Activated CD4-positive, alpha-beta T cell treated with anti-CD3 and anti-CD28 coated beads, Interleukin-2, amount 50 U/mL, for 4 hours (primary cell): ENCODE data around the gene KAZN.

Experiments used
- DNase-seq, 2 experiments: peaks; one replicate each; pipeline ENCODE4 v3.0.0-alpha.2; 2020

KAZN gene

DNA sequence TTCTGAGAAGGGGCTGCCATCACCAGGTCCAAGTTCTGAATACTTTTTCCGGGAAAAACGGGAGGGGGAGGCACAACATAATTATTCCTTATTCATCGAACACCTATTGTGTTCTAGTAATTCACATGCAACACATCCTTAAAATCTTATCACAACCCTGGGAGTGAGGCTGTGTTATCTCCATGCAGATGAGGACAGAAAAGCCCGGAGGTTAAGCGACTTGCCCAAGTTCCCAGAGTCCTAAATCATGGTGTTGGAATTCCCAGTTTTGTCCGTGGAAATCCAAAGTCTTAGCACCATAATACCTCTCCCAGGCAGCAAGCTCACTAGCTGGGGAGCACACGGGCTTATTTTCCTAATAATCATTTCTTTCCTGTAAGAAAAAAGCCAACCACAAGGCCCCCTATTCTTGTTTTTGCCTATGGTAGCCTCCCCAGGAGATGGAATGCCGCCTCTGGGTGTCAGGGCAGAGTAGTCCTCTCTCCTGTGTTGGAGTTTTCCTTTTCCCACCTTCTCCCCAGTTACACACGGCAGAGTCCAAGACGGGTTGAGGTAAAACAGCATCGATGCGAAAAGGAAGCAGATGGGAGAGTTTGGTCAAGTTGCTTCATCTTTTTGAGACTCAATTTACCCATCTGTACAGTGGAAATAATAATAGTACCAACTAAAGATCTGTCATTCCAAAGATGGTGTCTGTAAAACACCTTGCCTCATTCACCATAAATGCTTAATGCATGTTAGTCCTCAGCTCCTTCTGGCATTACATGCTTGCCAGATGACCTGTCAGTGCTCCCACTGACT lies 327.1 kb downstream of the KAZN start:
- DNase-seq = no peak

- DNase-seq = no peak
Measured at GRCh38 chr1:14926229-14926628, 327.7 kb downstream of the KAZN start.

DNA sequence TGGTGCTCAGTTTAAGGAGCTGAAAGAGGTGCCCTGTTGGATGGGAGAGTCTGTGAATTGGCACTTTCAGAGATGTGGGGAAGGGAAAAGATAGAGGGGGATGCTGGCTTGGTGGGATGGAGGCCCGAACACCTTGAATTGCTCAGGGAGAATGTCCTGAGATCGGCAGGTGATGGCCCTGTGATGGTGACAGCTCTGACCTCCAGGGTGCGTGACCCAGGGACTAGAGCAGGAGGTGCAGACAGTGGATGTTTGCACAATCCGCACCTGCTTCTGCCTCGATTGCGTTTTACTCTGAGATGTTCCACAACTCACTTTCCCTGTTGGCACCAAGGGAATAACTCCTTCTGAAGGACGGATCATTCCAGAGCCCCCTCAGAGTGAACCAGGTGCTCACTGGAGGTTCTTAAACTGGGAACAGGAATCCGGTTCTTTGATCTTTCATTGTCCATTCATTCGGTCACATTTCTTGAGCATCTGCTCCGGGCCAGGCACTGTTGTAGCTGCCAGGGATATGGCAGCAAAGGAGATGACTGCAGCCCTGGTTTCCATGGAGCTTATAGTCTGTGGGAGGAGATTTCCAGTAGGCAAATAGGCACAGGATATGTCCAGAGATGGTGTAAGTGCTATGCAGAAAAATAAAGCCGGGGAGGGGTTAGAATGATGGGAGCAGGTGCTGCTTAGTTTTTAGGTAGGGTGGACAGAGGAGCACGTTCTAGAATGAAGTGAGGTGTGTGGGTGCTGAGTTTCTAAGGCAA lies 328.5 kb downstream of the KAZN start:
- no peak for DNase-seq

DNA sequence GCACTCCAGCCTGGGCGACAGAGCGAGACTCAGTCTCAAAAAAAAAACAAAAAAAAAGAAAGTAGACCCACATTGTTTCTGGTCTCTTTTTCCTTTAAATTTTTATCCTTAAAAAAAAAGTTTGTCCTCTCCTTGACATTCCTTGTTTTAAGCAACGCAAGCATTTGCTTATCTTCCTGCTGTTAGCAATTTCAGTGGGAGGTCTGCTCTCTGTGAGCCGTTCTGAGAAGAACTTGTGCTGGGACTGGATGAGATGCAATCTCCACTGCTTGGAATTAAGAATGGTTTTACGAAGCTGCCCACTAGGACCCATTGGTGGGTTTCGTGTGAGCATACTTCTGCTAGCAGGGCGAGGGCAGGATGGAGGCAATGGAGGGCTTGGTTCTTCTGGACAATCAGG lies 329.9 kb downstream of the KAZN start:
- no peak for DNase-seq

DNA sequence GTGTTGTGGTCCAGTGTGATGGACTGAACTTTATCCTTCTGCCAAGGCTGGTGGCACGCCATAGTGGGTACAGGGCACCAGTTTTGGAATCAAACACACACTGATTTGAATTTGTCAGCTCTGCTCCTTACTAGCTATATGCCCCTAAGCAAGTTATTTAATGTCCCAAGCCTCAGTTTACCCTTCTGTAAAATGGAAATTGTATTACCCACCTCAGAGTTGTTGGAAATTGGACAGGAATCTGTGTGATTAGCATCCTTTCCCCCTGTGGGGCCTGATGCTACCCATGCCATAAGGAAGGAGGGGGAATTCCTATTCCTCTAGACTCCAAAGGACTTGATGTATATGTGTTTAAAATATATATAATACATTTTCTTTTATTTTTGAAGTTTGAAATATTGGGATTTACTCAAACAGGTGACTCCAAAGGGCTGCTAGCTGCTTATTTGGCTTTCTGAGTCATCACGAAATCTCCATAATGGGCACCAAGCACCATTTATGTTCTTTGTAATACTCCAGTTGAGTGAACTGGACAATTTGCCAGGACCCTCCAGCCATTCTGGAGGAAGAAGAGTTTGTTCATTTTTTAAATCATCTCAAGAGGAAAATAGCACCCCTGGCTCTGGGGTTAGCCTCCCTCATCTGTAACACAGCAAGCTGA lies 330.5 kb downstream of the KAZN start:
- DNase-seq = no peak

DNA sequence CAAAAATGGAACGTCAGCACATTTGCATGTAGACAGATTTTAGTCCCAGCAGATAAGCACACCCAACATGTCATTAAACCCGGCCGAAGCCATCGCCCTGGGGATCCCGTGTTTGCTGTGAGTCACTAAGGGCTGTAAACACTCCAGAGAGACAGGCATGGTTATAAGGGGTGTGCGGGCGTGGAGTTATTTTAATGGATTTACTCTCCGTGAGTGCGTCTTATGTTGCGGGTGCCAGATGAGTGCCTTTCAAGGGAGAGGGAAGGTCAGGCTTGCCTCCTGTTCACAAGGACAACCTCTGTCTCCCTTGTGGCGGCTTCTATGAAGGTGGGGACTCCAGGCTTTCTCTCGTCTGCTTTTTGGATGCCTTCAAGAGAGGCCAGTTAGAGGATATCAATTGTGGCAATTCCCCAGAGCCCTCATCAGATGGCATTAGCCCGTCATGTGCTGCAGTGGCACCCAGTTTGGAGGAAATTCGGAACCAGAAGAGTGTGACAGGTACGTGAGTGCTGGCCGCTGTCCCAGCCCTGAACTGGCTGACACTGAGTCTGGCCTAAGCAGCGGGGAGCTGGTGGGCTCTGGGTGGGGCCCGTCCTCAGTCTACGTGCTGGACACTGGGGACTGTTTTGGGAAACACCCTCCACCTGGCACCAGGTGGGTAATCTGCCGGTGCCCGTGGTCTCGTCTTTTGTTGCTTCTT lies 331.2 kb downstream of the KAZN start:
- no peak for DNase-seq

DNA sequence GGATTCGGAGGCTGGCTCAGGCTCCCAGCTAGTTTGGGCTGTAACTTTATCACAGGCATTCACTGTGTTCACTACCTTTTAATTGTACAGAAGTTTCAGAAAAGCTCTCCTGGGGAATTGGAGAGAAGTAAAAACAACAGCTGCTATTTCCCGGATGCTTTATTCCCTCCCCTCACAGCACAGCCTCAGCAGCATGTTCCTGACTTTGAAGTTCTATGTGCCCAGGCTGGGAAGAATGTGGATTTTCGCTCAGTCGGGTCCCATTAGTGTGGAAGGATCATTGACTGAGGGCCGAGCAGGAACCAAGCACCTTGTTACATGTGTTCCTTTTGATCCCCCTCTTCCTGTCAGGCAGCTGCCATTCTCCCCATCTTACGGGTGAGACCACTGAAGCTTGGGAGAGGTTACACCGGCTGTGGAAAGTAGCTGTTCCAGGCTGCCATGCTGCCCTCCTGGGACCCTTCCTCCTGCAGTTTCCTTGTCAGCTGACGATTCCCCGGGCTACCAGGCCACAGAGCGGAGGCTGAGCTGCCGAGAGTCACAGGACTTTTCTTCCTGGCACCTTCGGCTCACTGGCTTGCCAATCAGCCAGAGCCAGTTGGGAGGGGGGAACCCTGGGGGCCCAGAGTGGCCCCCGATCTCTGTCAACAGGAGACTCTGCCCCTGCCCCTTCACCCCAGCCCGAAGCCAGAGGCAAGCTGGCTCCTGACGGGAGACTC lies 331.9 kb downstream of the KAZN start:
- no peak for DNase-seq

DNA sequence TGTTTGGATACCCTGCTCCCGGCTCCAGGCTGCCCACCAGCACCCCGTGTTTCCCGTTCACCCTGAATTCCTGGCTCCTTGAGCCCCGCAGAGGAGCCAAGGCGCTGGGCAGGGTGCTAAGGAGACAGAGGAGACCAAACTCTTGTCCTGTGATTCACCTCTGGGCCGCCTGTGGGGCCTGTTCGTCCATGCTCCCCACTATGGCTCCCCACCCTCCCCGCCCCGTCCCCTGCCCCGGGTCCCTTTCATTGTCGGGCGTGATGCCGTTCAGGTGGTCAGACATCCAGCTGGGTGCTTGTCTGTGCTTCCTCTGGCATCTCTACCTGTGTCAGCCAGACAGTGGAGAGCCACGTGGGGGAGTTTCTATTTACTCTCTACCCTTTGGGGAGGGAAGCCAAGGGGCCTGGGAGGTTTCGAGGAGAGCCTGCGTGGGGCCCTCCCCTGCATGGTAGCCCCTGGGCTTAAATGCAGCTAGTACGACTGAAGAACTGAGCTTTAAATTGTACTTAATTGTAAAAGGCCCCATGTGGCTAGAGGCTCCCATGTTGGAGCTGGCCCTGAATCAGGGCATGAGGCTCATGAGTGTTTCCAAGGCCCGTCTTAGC lies 333.7 kb downstream of the KAZN start:
- no peak for DNase-seq

DNA sequence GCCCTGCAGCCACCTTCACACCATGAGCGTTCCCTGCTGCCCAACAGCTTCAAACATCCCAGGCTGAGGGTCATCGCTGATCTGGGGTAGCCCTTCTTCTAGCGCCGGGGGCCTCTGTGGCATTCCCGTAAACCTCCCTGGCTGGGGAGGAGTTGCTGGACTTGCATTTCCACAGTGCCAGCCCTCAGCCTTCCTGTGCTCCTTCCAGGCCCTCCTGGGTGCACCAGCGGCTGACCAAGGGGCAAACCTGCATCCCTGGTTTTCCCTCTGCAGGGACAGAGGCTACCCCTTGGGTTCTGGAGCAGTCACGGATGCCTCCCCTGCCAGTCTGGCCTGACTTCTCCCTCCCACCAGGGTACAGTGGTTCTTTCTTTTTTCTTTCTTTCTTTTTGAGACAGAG lies 336.4 kb downstream of the KAZN start:
- no peak for DNase-seq

DNA sequence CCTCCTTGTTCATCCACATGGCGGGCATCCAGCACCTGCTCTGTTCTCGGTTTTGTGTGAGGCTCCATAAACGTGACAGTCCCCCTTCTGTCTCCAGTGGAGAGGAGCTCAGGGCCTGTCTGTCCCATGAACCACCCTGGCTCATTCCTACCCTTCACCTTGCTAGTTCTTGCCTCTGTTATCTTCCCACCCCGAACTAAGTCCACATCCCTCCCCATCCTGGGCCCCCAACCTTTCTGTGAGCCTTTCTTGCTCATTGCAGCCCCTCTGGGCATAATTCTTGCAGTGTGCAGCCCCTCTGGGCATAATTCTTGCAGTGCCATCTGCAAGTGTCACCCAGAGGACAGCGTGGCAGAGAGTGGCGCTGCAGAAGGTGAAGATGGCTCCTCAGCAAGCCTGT lies 338.3 kb downstream of the KAZN start:
- DNase-seq = no peak

- no peak for DNase-seq
Measured at GRCh38 chr1:14937288-14937949, 338.9 kb downstream of the KAZN start.

GRCh38 chr1:14939527-14940284 lies 341.2 kb downstream of the KAZN start:
- DNase-seq = no peak

DNA sequence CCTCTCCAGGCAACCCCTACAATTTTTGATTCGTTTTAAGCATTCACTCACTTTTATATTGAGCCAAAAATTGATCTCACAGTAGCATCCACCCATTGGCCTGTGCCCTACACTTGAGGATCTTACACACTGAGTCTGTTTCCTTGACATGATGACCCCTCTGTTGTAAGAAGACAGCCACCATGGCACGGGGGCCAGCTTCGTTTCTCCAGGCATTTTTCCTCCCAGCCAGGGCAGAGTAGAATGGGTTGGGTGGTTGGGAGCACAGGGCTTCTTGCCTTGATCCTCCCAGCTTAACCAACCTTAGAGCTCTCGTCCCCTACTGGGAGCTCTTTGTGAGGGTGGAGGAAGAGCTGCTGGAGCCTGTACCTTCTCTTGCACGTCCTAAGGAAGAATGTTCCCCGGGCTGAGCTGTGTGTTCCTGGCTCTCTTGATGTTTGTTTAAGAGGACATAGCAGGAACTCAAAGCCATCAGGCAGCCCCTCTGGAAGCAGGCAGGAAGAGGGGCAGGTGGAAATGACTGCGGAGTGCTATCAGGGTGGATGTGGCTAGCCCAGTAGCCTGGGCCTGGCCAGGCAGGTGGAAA lies 341.9 kb downstream of the KAZN start:
- no peak for DNase-seq

DNA sequence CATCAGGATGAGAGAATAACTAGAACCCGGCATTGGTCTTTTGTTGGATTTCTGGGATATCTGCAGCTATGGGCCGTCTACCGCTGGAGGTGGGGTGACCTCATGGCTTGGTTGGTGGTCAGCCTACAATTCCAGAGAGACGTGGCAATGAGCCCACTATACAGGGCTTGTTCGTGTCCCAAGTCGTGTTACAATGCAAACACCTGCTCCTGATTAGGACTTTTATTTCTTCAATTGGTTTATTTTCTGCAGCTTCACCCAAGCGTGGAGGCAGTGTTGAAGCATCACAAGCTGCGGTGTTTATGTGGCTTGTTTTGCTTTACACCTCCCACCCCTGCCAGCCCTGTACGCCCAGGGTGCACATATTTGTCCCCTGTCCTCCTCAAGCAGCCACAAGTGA lies 343.4 kb downstream of the KAZN start:
- no peak for DNase-seq

DNA sequence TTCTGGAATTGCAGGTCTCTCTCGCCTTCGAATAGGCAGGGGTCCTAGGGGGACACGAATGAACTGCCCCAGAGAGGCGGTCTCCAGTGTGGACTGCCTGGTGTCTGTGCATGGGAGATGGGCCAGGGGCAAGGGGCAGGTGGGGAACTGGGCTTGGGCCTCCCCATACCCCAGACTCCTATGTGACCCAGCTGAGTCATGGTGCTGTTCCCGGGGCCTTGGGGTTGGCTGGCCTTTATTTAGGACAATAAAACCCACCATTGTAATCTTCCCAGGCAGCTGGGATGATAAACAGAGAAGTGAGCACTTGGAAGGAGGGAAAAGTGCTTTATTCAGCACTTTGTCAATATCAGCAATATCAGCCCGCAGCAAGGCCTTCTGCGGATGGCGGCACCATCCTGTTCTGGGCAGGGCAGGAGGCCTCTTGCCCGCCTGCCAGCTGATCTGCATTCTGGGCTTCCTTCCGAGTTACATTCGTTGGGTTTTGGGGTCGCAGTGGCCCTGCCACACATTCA lies 346.0 kb downstream of the KAZN start:
- no peak for DNase-seq

DNA sequence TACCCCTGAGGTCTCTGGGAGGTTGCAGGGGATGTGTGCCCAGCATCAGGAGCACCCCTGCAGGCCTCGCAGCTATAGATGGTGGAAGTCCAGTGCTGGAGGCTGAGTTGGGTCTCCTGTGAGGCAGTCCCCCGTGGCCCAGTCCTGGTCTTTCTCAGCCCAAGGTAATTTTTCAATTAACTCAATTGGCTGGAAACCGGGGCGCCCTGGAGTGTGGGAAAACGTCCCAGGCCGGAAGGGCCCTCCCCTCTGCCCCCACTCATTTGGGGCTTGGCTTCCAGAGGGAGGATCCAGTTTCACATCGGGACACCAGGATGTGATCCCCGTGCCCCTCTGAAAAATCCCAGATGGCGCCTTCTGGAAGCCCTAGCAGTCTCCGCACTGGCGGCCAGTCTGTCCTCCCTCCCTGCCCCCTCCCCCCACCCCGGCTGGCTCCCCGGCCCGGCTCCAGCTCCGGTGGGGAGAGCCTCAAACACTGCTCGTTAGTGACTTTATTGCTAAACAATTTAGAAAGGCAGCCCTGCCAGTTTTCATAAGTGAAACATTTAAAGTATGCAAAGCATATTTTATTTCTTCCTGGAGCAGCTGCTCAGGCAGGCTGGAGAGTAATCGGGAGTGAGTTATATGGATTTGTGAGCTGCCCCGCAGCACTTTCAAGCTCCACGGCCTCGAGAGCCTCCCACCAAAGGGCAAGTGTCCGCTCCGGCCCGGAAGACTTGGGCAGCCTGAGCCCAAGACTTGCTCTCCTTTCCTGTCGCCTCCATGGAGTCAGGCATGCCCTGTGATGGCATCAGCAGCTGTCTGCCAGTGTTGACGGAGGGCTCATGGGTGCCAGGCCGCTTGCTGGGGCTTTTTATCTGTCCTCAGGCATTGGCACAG lies 346.9 kb downstream of the KAZN start:
- DNase-seq = no peak

GRCh38 chr1:14946011-14946359 lies 347.5 kb downstream of the KAZN start:
- no peak for DNase-seq

DNA sequence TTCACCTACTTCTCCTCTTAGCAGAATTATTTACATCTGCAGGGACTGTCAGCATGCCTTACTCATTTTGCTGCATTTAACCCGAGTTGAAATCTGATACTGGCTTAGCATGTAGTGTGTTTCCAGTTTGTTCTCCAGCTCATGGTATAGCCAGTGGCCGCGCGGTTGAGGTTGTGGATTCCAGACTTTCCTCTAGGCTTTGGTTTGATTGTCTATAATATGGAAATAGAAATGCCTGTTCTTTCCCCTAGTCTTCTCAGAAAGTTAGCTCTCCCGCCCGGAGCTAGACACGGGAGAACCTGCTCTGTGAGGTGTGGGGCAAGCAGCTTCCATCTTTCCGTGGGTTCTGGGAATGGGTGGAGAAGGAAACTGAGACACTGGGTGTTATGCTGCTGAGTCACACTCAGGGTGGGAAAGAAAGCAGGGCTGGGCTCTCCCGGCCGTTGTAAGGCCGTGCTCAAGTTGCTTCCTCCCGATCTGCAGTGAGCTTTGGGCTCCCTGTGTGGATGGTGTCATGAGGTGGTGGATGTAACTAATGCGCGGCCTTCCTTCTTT lies 348.3 kb downstream of the KAZN start:
- no peak for DNase-seq

- DNase-seq = no peak
Measured at GRCh38 chr1:14947421-14947820, 348.9 kb downstream of the KAZN start.
